Measurements from ENCODE around the gene TUBGCP3.

Gene TUBGCP3

GRCh38 chr13:112450118-112450903, 137.6 kb downstream of the TUBGCP3 start:
- no peak for DNase-seq

- DNase-seq = no peak
Measured at GRCh38 chr13:112449545-112449930, 138.4 kb downstream of the TUBGCP3 start.

- DNase-seq = no peak
Measured at GRCh38 chr13:112448621-112449544, 139.1 kb downstream of the TUBGCP3 start.

- no peak for DNase-seq
Measured at GRCh38 chr13:112447761-112448603, 140.0 kb downstream of the TUBGCP3 start.

GRCh38 chr13:112447306-112447705, 140.6 kb downstream of the TUBGCP3 start:
- DNase-seq = no peak

- no peak for DNase-seq
Measured at GRCh38 chr13:112446867-112447266, 141.1 kb downstream of the TUBGCP3 start.

- DNase-seq = no peak
Measured at GRCh38 chr13:112446347-112446861, 141.5 kb downstream of the TUBGCP3 start.

- DNase-seq = no peak
Measured at GRCh38 chr13:112445411-112446271, 142.3 kb downstream of the TUBGCP3 start.

GRCh38 chr13:112444416-112445399, 143.2 kb downstream of the TUBGCP3 start:
- DNase-seq = no peak

GRCh38 chr13:112443995-112444311, 144.0 kb downstream of the TUBGCP3 start:
- DNase-seq = no peak

GRCh38 chr13:112443191-112443994, 144.6 kb downstream of the TUBGCP3 start:
- no peak for DNase-seq

- DNase-seq = no peak
Measured at GRCh38 chr13:112442483-112443090, 145.4 kb downstream of the TUBGCP3 start.

- DNase-seq = no peak
Measured at GRCh38 chr13:112441779-112442310, 146.1 kb downstream of the TUBGCP3 start.

GRCh38 chr13:112441226-112441625, 146.7 kb downstream of the TUBGCP3 start:
- no peak for DNase-seq

- DNase-seq = no peak
Measured at GRCh38 chr13:112438515-112438914, 149.4 kb downstream of the TUBGCP3 start.

- no peak for DNase-seq
Measured at GRCh38 chr13:112438094-112438493, 149.9 kb downstream of the TUBGCP3 start.

- no peak for DNase-seq
Measured at GRCh38 chr13:112435973-112436372, 152.0 kb downstream of the TUBGCP3 start.
